H1 (cell line): Measurements from ENCODE around the gene C11orf98. TPM values are rescaled to one million over a fixed set of nuclear protein-coding genes. Genes with fewer than 3 reads are reported as not detected.

ENCODE experiments used
- ASH2L ChIP-seq: fragments of 200-600, 300-600 bp; sonication (generic); IDR thresholded peaks from one replicate; pipeline ENCODE4 v1.7.1; 2017; ENCODE audit warnings: low read length
- BACH1 ChIP-seq: IDR thresholded peaks from 2 replicates; pipeline ENCODE4 v1.6.1; 2012; ENCODE audit warnings: low read length, improper control_type of control experiment
- CBX5 ChIP-seq: fragments of 300-800, 300-1000 bp; sonication (generic); IDR thresholded peaks from 2 replicates; pipeline ENCODE4 v1.7.1; 2016; ENCODE audit warnings: antibody characterized with exemption, low read length, low read depth
- CHD2 ChIP-seq: IDR thresholded peaks from 2 replicates; pipeline ENCODE4 v1.6.1; 2012; ENCODE audit warnings: low read length, improper control_type of control experiment
- CTBP2 ChIP-seq: IDR thresholded peaks from 2 replicates; pipeline ENCODE4 v1.7.0; 2011; ENCODE audit warnings: borderline replicate concordance, mild to moderate bottlenecking, moderate library complexity, mixed read lengths, low read length; ENCODE audit not compliant: insufficient read depth, insufficient read length
- FOSL1 ChIP-seq: IDR thresholded peaks from 2 replicates; pipeline ENCODE4 v1.6.1; 2011; ENCODE audit warnings: mild to moderate bottlenecking, low read depth, low read length, moderate library complexity; ENCODE audit not compliant: insufficient read depth
- GABPA ChIP-seq: IDR thresholded peaks from 2 replicates; pipeline ENCODE4 v1.6.1; 2011; ENCODE audit warnings: mild to moderate bottlenecking, low read length, moderate library complexity, borderline replicate concordance; ENCODE audit not compliant: insufficient read depth
- GTF2F1 ChIP-seq: IDR thresholded peaks from 2 replicates; pipeline ENCODE4 v1.6.1; 2012; ENCODE audit warnings: low read depth, low read length, improper control_type of control experiment, borderline replicate concordance
- HDAC6 ChIP-seq: IDR thresholded peaks from one replicate; pipeline ENCODE4 v1.7.1; 2012; ENCODE audit warnings: low read depth, mild to moderate bottlenecking, inconsistent platforms, low read length, moderate library complexity
- JUN ChIP-seq: IDR thresholded peaks from 2 replicates; pipeline ENCODE4 v1.6.1; 2011; ENCODE audit warnings: low read depth, mild to moderate bottlenecking, improper control_type of control experiment, low read length
- NANOG ChIP-seq: IDR thresholded peaks from 2 replicates; pipeline ENCODE4 v1.6.1; 2011; ENCODE audit warnings: low read length, low read depth, mild to moderate bottlenecking, inconsistent platforms; ENCODE audit not compliant: insufficient read depth, poor library complexity, severe bottlenecking
- PHF8 ChIP-seq: fragments of 200-600 bp; sonication (generic); conservative IDR thresholded peaks from 2 replicates; pipeline ENCODE4 v1.7.1; 2012; ENCODE audit warnings: low read depth, mild to moderate bottlenecking, inconsistent platforms, low read length, moderate library complexity
- POLR2A ChIP-seq, 2 experiments: IDR thresholded peaks; 1 replicate in 1 of 2; 2 replicates in 1 of 2; pipeline ENCODE4 v1.6.1; 2011; ENCODE audit warnings: low read depth in 2 of 2, low read length in 2 of 2, mild to moderate bottlenecking in 2 of 2; ENCODE audit errors: control extremely low read depth in 1 of 2
- POU5F1 ChIP-seq: IDR thresholded peaks from 2 replicates; pipeline ENCODE4 v1.6.1; 2011; ENCODE audit warnings: low read depth, mild to moderate bottlenecking, low read length, moderate library complexity
- RAD21 ChIP-seq, 2 experiments: IDR thresholded peaks in 1 of 2; conservative IDR thresholded peaks in 1 of 2; 2 replicates each; pipeline ENCODE4 v1.6.1; 2011; ENCODE audit warnings: low read depth in 2 of 2, low read length in 2 of 2, improper control_type of control experiment in 1 of 2, inconsistent platforms in 1 of 2, mild to moderate bottlenecking in 1 of 2, moderate library complexity in 1 of 2
- SIRT6 ChIP-seq: IDR thresholded peaks from one replicate; pipeline ENCODE4 v1.7.1; 2012; ENCODE audit warnings: low read length, inconsistent platforms
- SIX5 ChIP-seq: IDR thresholded peaks from 2 replicates; pipeline ENCODE4 v1.6.1; 2011; ENCODE audit warnings: mild to moderate bottlenecking, low read depth, low read length
- SP1 ChIP-seq: IDR thresholded peaks from 2 replicates; pipeline ENCODE4 v1.6.1; 2011; ENCODE audit warnings: low read depth, low read length
- SP2 ChIP-seq: IDR thresholded peaks from 2 replicates; pipeline ENCODE4 v1.6.1; 2012; ENCODE audit warnings: mild to moderate bottlenecking, low read length, inconsistent platforms
- SP4 ChIP-seq: IDR thresholded peaks from 2 replicates; pipeline ENCODE4 v1.6.1; 2012; ENCODE audit warnings: low read length, inconsistent platforms
- SUZ12 ChIP-seq: fragments of 200-600 bp; sonication (generic); IDR thresholded peaks from 2 replicates; pipeline ENCODE4 v1.6.1; 2012; ENCODE audit warnings: mild to moderate bottlenecking, inconsistent platforms, low read length, moderate library complexity, mixed read lengths
- TEAD4 ChIP-seq: IDR thresholded peaks from 2 replicates; pipeline ENCODE4 v1.6.1; 2012; ENCODE audit warnings: low read depth, low read length, inconsistent platforms, mixed read lengths
- polyA plus RNA-seq, 7 experiments: library from polyadenylated mRNA; depleted of rRNA in 3 of 7; stranded (reverse) in 5 of 7; unstranded in 2 of 7; fragments of >200 nt in 5 of 7; fragments of 200-250 nt in 2 of 7; gene quantifications; 1 replicate in 5 of 7; 2 replicates in 1 of 7; 4 replicates in 1 of 7; pipeline versions ENCODE4 v1.2.1 to v1.2.3, GENCODE V29; 2011 to 2013; ENCODE audit warnings: missing spikeins in 2 of 7, mixed read lengths in 2 of 7
- total RNA-seq: library from RNA; stranded (reverse); fragmentation: NEBNext Ultra II Directional; extraction: Animal tissue kit (Norgen Biotek cat#: 25700); gene quantifications from 2 replicates; pipeline ENCODE4 v1.2.1, GENCODE V29; 2021
- TF ChIP-seq, protein P1 (sequence below): IDR thresholded peaks from 2 replicates; pipeline ENCODE4 v1.6.1; 2012; ENCODE audit warnings: inconsistent platforms
- TF ChIP-seq, protein P2 (sequence below): IDR thresholded peaks from 2 replicates; pipeline ENCODE4 v1.6.1; 2011; ENCODE audit warnings: low read depth, mild to moderate bottlenecking, low read length; ENCODE audit not compliant: insufficient read depth

C11orf98 gene
- total and polyA plus RNA-seq, 2 of the 8 experiments (the other 6 are each of a cell fraction or from before 2014, with no cell fraction given) = 68.0 to 171 TPM

DNA sequence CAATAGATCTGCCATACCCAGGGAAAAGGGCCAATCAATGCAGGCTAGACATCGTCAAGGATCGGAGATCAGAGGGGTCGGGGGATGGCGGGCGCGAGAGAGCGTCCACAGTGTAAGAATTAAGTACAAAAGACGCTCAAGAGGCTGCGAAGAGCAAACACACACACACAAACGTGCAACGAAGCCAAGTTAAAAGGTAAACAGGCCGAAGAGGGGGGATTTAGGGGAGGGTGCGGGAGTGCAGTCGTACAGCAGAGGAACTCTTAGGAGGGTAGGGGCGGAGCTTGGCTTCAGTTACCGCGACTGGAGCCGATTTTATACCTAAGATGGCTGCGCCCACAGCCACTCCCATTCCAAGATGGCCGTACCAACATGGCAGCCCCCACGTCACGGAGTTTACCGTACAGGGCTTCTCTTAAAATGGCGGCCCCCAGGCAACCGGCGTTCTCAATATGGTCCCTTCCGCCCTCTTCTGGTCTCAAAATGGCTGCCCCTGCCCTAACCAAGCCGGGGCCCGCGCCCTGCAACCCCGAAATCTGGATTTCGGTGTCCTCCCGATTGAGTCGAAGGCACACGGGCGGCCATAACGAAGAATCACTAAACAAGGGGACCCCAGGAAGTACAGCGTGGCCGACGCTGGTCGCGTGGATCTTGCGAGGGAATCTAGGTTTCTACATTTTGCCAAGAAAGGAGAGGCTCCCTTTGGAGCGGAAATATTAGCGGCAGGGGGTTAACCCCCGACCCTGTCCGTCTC lies 44.4 kb upstream of the C11orf98 start (continued):
- no peak for TF ChIP-seq SP2
- TF ChIP-seq CTBP2 = no peak
- TF ChIP-seq, protein P1, sequence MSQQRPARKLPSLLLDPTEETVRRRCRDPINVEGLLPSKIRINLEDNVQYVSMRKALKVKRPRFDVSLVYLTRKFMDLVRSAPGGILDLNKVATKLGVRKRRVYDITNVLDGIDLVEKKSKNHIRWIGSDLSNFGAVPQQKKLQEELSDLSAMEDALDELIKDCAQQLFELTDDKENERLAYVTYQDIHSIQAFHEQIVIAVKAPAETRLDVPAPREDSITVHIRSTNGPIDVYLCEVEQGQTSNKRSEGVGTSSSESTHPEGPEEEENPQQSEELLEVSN = no peak
- TF ChIP-seq POLR2A (IDR thresholded peaks at IDR 0.05; ENCODE audit: control extremely low read depth in 1 of 2, low read depth in 2 of 2, low read length in 2 of 2) = peak; percentile 88 to 98
- TF ChIP-seq SUZ12 = no peak
- peak; percentile 85 for TF ChIP-seq SP1
- TF ChIP-seq SP4 = peak; percentile 89
- no peak for TF ChIP-seq BACH1
- TF ChIP-seq GTF2F1 = peak; percentile 40; the same call in 1 of the 2 replicates
- peak in 1 of 2 experiments; percentile 1; a peak in 1 of 4 replicates for TF ChIP-seq RAD21 (IDR thresholded peaks at IDR 0.05 in 1 of 2, conservative IDR thresholded peaks at IDR 0.05 in 1 of 2; ENCODE audit: low read depth in 2 of 2, low read length in 2 of 2)
- peak; percentile 10 for TF ChIP-seq NANOG
- no peak for TF ChIP-seq HDAC6
- TF ChIP-seq JUN = no peak
- TF ChIP-seq, protein P2, sequence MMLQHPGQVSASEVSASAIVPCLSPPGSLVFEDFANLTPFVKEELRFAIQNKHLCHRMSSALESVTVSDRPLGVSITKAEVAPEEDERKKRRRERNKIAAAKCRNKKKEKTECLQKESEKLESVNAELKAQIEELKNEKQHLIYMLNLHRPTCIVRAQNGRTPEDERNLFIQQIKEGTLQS = peak; percentile 75
- TF ChIP-seq PHF8 = peak; percentile 58
- TF ChIP-seq POU5F1 = no peak
- TF ChIP-seq SIX5 = peak; percentile 77
- TF ChIP-seq SIRT6 = no peak
- peak; percentile 87 for TF ChIP-seq TEAD4
- TF ChIP-seq GABPA = peak; percentile 51; the same call in 1 of the 2 replicates
- peak; percentile 49; the same call in 1 of the 2 replicates for TF ChIP-seq CHD2
- TF ChIP-seq CBX5 = no peak
- peak; percentile 78 for TF ChIP-seq ASH2L
- no peak for TF ChIP-seq FOSL1
